IMR-90 (cell line): ENCODE data around the gene ZNF48. TPM values are rescaled to one million over a fixed set of nuclear protein-coding genes. Genes with fewer than 3 reads are reported as not detected.

Experiments
- ATAC-seq: fragments of 200-7000 bp; cut with Tn5 transposase; 2 replicates; pipeline ENCODE4 v1.9.1; 2020; ENCODE audit warnings: low read depth, mild to moderate bottlenecking, moderate library complexity
- BruUV-seq: library from RNA; stranded (reverse); fragments of 400-500 nt; replicated peaks from 2 replicates; lab custom pipeline; 2021; lab: Mats Ljungman, UMichigan
- CTCF ChIA-PET: fragments of 300-600 bp; formaldehyde crosslinking; extraction: SDS; loops from one replicate; lab custom pipeline; 2021; ENCODE audit warnings: antibody characterized with exemption; lab: Yijun Ruan, JAX
- POLR2A ChIA-PET: fragments of 300-600 bp; sonication (Branson Sonifier 250); formaldehyde crosslinking; loops from one replicate; lab custom pipeline; 2022; ENCODE audit warnings: antibody characterized with exemption; ENCODE audit not compliant: unreplicated experiment; lab: Charles Lee
- DNase-seq: peaks from one replicate; pipeline ENCODE4 v3.0.0; 2013
- H2AFZ ChIP-seq: replicated peaks from 2 replicates; pipeline ENCODE3; 2013; ENCODE audit warnings: low read length, mild to moderate bottlenecking; ENCODE audit not compliant: poor library complexity
- H2AK5ac ChIP-seq: 2 replicates; pipeline ENCODE4 v1.6.1; 2013; ENCODE audit warnings: low read depth, low read length, inconsistent platforms
- H2AK9ac ChIP-seq: replicated peaks from 2 replicates; pipeline ENCODE3; 2013; ENCODE audit warnings: mild to moderate bottlenecking, low read depth, low read length, moderate library complexity; ENCODE audit not compliant: poor library complexity
- H2BK120ac ChIP-seq: 2 replicates; pipeline ENCODE4 v1.6.1; 2013; ENCODE audit warnings: low read depth, low read length, inconsistent platforms
- H2BK15ac ChIP-seq: 3 replicates; pipeline ENCODE4 v1.6.1; 2013; ENCODE audit warnings: low read depth, low read length, inconsistent platforms
- H2BK20ac ChIP-seq: 2 replicates; pipeline ENCODE4 v1.6.1; 2013; ENCODE audit warnings: low read depth, mild to moderate bottlenecking, inconsistent platforms, low read length, moderate library complexity
- H2BK5ac ChIP-seq: 2 replicates; pipeline ENCODE4 v1.6.1; 2013; ENCODE audit warnings: mild to moderate bottlenecking, low read depth, low read length, inconsistent platforms; ENCODE audit not compliant: poor library complexity, severe bottlenecking
- H3K14ac ChIP-seq: replicated peaks from 2 replicates; pipeline ENCODE4 v1.6.1; 2013; ENCODE audit warnings: low read depth, low read length, inconsistent platforms
- H3K18ac ChIP-seq: 2 replicates; pipeline ENCODE4 v1.6.1; 2013; ENCODE audit warnings: low read depth, low read length, control low read depth
- H3K23ac ChIP-seq: 2 replicates; pipeline ENCODE4 v1.6.1; 2013; ENCODE audit warnings: low read depth, low read length, inconsistent platforms
- H3K27ac ChIP-seq: 2 replicates; pipeline ENCODE4 v1.5.1; 2013; ENCODE audit warnings: mild to moderate bottlenecking, control low read depth, low read length; ENCODE audit not compliant: insufficient read depth
- H3K27me3 ChIP-seq: 2 replicates; pipeline ENCODE4 v1.6.1; 2013; ENCODE audit warnings: low read length; ENCODE audit not compliant: control insufficient read depth, insufficient read depth
- H3K36me3 ChIP-seq: 2 replicates; pipeline ENCODE4 v1.6.1; 2013; ENCODE audit warnings: low read length, mixed read lengths; ENCODE audit not compliant: control insufficient read depth, insufficient read depth
- H3K4ac ChIP-seq: 2 replicates; pipeline ENCODE4 v1.6.1; 2013; ENCODE audit warnings: low read depth, low read length, inconsistent platforms
- H3K4me1 ChIP-seq: 2 replicates; pipeline ENCODE4 v1.6.1; 2013; ENCODE audit warnings: low read length, mixed read lengths; ENCODE audit not compliant: control insufficient read depth, insufficient read depth
- H3K4me2 ChIP-seq: 2 replicates; pipeline ENCODE4 v1.6.1; 2013; ENCODE audit warnings: low read depth, mild to moderate bottlenecking, control low read depth, low read length, moderate library complexity
- H3K4me3 ChIP-seq: 2 replicates; pipeline ENCODE4 v1.5.1; 2013; ENCODE audit warnings: low read depth, mild to moderate bottlenecking, control low read depth, low read length, moderate library complexity; ENCODE audit not compliant: insufficient read depth
- H3K56ac ChIP-seq: 2 replicates; pipeline ENCODE4 v1.6.1; 2013; ENCODE audit warnings: low read length, inconsistent platforms; ENCODE audit not compliant: insufficient read depth; ENCODE audit errors: extremely low read depth
- H3K79me1 ChIP-seq, 2 experiments: 2 replicates each; pipeline ENCODE4 v1.6.1; 2013; ENCODE audit warnings: low read length in 2 of 2, inconsistent platforms in 1 of 2, low read depth in 1 of 2
- H3K9ac ChIP-seq: 2 replicates; pipeline ENCODE4 v1.6.1; 2013; ENCODE audit warnings: low read depth, low read length, control low read depth
- H3K9me1 ChIP-seq: 2 replicates; pipeline ENCODE4 v1.6.1; 2013; ENCODE audit warnings: low read length, inconsistent platforms; ENCODE audit not compliant: insufficient read depth
- H3K9me3 ChIP-seq: 2 replicates; pipeline ENCODE4 v1.6.1; 2013; ENCODE audit warnings: low read length; ENCODE audit not compliant: control insufficient read depth, insufficient read depth
- H4K20me1 ChIP-seq: 2 replicates; pipeline ENCODE4 v1.6.1; 2013; ENCODE audit warnings: low read length, inconsistent platforms; ENCODE audit not compliant: insufficient read depth
- H4K5ac ChIP-seq: 2 replicates; pipeline ENCODE4 v1.6.1; 2013; ENCODE audit warnings: mild to moderate bottlenecking, low read depth, low read length, control low read depth
- H4K8ac ChIP-seq, 2 experiments: 2 replicates each; pipeline ENCODE4 v1.6.1; 2013; ENCODE audit warnings: low read depth in 2 of 2, low read length in 2 of 2, control low read depth in 1 of 2, inconsistent platforms in 1 of 2
- H4K91ac ChIP-seq: 2 replicates; pipeline ENCODE4 v1.6.1; 2013; ENCODE audit warnings: low read depth, low read length, inconsistent platforms; ENCODE audit not compliant: insufficient read depth
- BHLHE40 ChIP-seq: fragments of 150-350 bp; IDR thresholded peaks from 2 replicates; pipeline ENCODE4 v1.6.1; 2016; ENCODE audit warnings: mild to moderate bottlenecking, low read depth, low read length
- CTCF ChIP-seq: conservative IDR thresholded peaks from 2 replicates; pipeline ENCODE4 v1.5.1; 2012; ENCODE audit warnings: mild to moderate bottlenecking, low read depth, low read length, improper control_type of control experiment
- FOS ChIP-seq: fragments of 150-350 bp; IDR thresholded peaks from 2 replicates; pipeline ENCODE4 v1.6.1; 2016; ENCODE audit warnings: low read depth, low read length
- WGBS, 2 experiments: methylation state at CpG; one replicate each; pipeline versions ENCODE4 v1.1.5 to v1.1.7; 2013; ENCODE audit warnings: missing lambda C conversion rate in 2 of 2; ENCODE audit not compliant: insufficient read length in 1 of 2; ENCODE audit errors: extremely low coverage in 2 of 2; 5-methylcytosine and 5-hydroxymethylcytosine counted together
- dilution Hi-C: fragments of 300-500 bp; cut with HindIII; formaldehyde crosslinking; loops from one replicate; pipeline ENCODE4 v1.14.3; 2018; ENCODE audit warnings: low sequenced_read_pairs; ENCODE audit not compliant: unreplicated experiment
- in situ Hi-C: fragments of 300-500 bp; cut with MboI; formaldehyde crosslinking; loops from 3 replicates; pipeline ENCODE4 v1.14.3; 2019; ENCODE audit warnings: low sequenced_read_pairs, inconsistent platforms, mixed read lengths
- intact Hi-C: fragments of 100-400 bp; cut with micrococcal nuclease; formaldehyde crosslinking; loops from 2 replicates; pipeline ENCODE4 v1.10.0; 2022
- polyA plus RNA-seq, 3 experiments: library from polyadenylated mRNA; depleted of rRNA; stranded (reverse); fragments of >200 nt; gene quantifications; 2 replicates each; pipeline ENCODE4 v1.2.3, GENCODE V29; 2012; ENCODE audit warnings: low replicate concordance in 1 of 3
- total RNA-seq: library from RNA; depleted of rRNA; stranded (reverse); fragments of >200 nt; gene quantifications from 2 replicates; pipeline ENCODE4 v1.2.3, GENCODE V29; 2012

Gene ZNF48
- total and polyA plus RNA-seq, 2 of the 4 experiments (the other 2 are of a cell fraction), result 5.8 to 6.6 TPM

GRCh38 chr16:30370456-30371247 is 24.6 kb upstream of the ZNF48 start, which contains the start of gene TBC1D10B:
TSS of gene TBC1D10B (minus strand) at chr16:30370494. CDS start at chr16:30370183, 311 bp downstream.
- intact Hi-C loops (no loop called here), dilution Hi-C loops (no loop called here), in situ Hi-C loops (no loop called here)
- Histone ChIP-seq H4K5ac (peak within 1 kb of the TSS; percentile 35), H3K4me1 (peaks cover 3% of the 10 kb centered on the region; the same call in 1 of the 2 replicates), H3K14ac (peak within 1 kb of the TSS; percentile 96), H4K91ac (peak within 1 kb of the TSS; percentile 45), H2BK120ac (no peak within 1 kb of the TSS), H3K4me3 (peak within 1 kb of the TSS; percentile 86), H3K9me1 (peaks cover 15% of the 10 kb centered on the region), H3K56ac (peak within 1 kb of the TSS; percentile 38), H2AK9ac (peak within 1 kb of the TSS; percentile 99), H2BK15ac (no peak within 1 kb of the TSS), H3K27ac (peak within 1 kb of the TSS; percentile 82), H4K20me1 (peaks cover 34% of the 10 kb centered on the region), H4K8ac (peak within 1 kb of the TSS; percentile 44 to 87; a peak in 3 of 4 replicates), H3K36me3 (0 out of 2 replicates have a peak, but pooled peaks cover 2% of the 10 kb centered on the region), H3K18ac (no peak within 1 kb of the TSS), H2AFZ (peak within 1 kb of the TSS; percentile 86), H2BK20ac (no peak within 1 kb of the TSS), H3K79me1 (peaks cover 2 to 45% of the 10 kb centered on the region in 2 experiments; a peak in 3 of 4 replicates), H3K23ac (peak within 1 kb of the TSS; percentile 87; the same call in 1 of the 2 replicates), H3K9me3 (no peaks in the 10 kb centered on the region), H3K4me2 (peak within 1 kb of the TSS; percentile 99), H3K4ac (peak within 1 kb of the TSS; percentile 79), H3K27me3 (no peaks in the 10 kb centered on the region), H2BK5ac (peak within 1 kb of the TSS; percentile 66), H3K9ac (peak within 1 kb of the TSS; percentile 90), H2AK5ac (peak within 1 kb of the TSS; percentile 92)
- peak; percentile 86 for ATAC-seq
- peak; percentile 100 for DNase-seq
- WGBS, 2 experiments, result 1% methylated on average over 17 of the region's 40 CpGs; no CpG with 5 or more reads in 1 of the 2 experiments
- no TSS peak for BruUV-seq
- CTCF ChIA-PET, result interaction anchor here (0.7 kb wide), 1 partner anchor 25 kb away, joined by 3 read pairs; the partner anchor contains the start of gene ZNF48
- POLR2A ChIA-PET, result interaction anchor here (0.5 to 0.6 kb wide), 2 partner anchors 29 to 33 kb away, joined by 3 to 5 read pairs; no protein-coding TSS in a partner anchor
- TF ChIP-seq BHLHE40 (no peak), CTCF (peak; percentile 31), FOS (peak; percentile 50; the same call in 1 of the 2 replicates)
